GM12891 (cell line): ENCODE data around the gene ELP1.
"Not testable (repeated sequence)": the region's sequence is repeated elsewhere in the genome, so short reads cannot be mapped to it uniquely, and the experiment has no call there.

ENCODE experiments used
- DNase-seq: peaks from one replicate; pipeline ENCODE4 v3.0.0; 2011; ENCODE audit warnings: low spot score; ENCODE audit not compliant: insufficient read length
- FAIRE-seq: peaks from 2 replicates; lab custom pipeline; 2011; peaks lifted over from hg19 to GRCh38; lab: Jason Lieb, UNC
- PAX5 ChIP-seq: IDR thresholded peaks from 2 replicates; pipeline ENCODE4 v1.6.1; 2011; ENCODE audit warnings: low read length, moderate library complexity, mild to moderate bottlenecking; ENCODE audit not compliant: insufficient read depth, severe bottlenecking
- POLR2A ChIP-seq: IDR thresholded peaks from 2 replicates; pipeline ENCODE4 v1.6.1; 2011; ENCODE audit warnings: low read depth, low read length, control low read depth
- POLR2AphosphoS5 ChIP-seq: IDR thresholded peaks from 2 replicates; pipeline ENCODE4 v1.6.1; 2011; ENCODE audit warnings: low read depth, low read length, control low read depth
- POU2F2 ChIP-seq: IDR thresholded peaks from 2 replicates; pipeline ENCODE4 v1.6.1; 2011; ENCODE audit warnings: low read depth, mild to moderate bottlenecking, control low read depth, low read length, moderate library complexity
- SPI1 ChIP-seq: IDR thresholded peaks from 2 replicates; pipeline ENCODE4 v1.6.1; 2011; ENCODE audit warnings: low read depth, low read length, control low read depth
- TAF1 ChIP-seq: IDR thresholded peaks from 2 replicates; pipeline ENCODE4 v1.6.1; 2011; ENCODE audit warnings: low read depth, low read length, control low read depth

Gene ELP1

DNA sequence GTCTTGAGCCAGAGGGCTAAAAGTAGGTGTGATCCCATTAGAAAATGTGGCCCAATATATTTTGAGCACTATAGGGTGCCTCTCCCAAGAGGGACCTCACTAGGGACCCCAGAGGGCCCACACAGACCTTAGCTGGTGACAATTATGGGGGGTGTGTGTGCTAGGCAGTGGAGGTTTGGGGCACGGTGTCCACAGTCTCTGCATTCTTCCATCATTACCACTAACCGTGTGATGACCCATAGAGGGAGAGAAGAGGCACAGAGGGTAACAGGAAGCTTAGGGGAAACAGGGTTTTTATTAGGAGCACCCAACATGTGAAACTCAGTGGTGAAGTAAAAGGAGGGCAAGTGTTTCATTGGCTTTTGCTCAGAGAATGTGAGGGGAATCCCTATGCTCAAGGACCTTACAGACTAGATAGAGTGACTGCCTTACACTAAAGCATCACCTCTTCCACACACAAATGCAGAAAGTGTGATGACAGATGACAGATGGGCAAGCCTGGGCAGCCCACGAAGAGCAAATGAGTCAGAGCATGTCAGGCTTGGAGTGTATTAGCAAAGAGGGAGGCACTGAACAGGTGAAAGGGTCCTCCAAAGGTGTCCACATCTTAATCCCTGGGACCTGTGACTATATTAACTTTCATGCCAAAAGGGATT, 74.3 kb downstream of the ELP1 start:
- peak; percentile 75 for FAIRE-seq
- TF ChIP-seq POLR2AphosphoS5 = no peak
- TF ChIP-seq SPI1 = no peak
- TF ChIP-seq POU2F2 = no peak
- no peak for TF ChIP-seq TAF1
- no peak for TF ChIP-seq PAX5
- TF ChIP-seq POLR2A = no peak
- no peak for DNase-seq

DNA sequence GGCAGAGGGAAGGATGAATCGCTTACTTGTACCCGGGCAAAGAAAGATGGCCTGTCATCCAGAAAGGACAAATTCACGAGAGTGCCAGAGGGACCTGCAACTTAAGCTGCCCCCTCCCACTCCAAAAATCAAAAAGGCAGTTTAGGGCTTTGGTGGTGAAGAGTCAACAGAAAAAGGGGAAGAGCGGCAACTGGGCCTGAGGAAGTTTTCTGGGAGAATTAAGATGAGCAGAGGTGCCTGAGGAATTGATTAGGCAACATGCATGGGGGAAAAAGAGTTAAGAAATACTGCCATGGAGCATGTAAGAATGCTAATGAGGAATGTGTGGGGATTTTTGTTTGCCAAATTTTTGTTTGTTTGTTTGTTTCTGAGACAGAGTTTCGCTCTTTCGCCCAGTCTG, 76.4 kb downstream of the ELP1 start:
- DNase-seq (no peak), FAIRE-seq (no peak)
- no peak for TF ChIP-seq PAX5
- TF ChIP-seq SPI1 = no peak
- no peak for TF ChIP-seq TAF1
- no peak for TF ChIP-seq POLR2AphosphoS5
- no peak for TF ChIP-seq POU2F2
- no peak for TF ChIP-seq POLR2A

DNA sequence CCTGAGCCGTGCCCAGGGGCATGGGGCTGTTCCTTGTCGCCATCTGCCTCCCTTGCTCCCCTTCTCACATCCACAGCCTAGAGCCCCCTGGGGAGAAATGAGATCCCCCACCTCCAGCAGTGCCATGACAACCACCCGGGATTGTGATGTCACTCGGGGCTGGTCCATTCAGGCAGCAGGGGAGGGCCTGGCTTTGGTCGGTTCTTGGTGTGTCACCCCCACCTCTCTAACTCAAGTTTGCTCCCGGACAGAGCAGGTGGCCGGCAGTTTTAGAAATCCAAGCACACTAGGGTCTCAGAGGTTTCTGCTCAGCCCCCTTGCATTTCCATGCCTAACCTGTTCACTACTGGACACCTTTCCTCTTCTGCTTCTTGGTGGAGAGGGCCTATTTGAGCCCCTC, 78.0 kb downstream of the ELP1 start, which contains the start of gene ACTL7B:
ACTL7B (minus strand) TSS at position 99 of the 400 bp plus-strand sequence; CDS start at position 43, 56 bp downstream.
- DNase-seq (no peak), FAIRE-seq (no peak)
- TF ChIP-seq POLR2A (no peak), PAX5 (no peak), TAF1 (no peak), SPI1 (no peak), POLR2AphosphoS5 (no peak), POU2F2 (no peak)

DNA sequence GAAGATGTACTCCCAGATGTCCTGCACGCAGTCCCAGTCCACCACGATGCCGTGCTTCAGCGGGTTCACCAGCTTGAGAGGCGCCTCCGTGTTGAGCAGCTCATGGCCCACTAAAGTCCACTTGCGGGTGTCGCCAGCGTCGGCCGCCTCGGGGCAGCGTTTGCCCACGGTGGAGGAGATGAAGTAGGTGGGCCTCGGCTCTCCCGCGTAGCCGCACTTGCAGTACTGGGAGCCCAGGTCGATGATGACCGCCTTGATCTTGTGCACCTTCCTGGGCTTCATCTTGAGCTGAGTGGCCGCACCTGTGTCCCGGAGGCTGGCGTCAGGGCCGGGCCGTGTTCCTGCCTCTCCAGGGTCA, 78.4 kb downstream of the ELP1 start:
- no peak for TF ChIP-seq SPI1
- no peak for TF ChIP-seq POLR2A
- FAIRE-seq (no peak), DNase-seq (no peak)

DNA sequence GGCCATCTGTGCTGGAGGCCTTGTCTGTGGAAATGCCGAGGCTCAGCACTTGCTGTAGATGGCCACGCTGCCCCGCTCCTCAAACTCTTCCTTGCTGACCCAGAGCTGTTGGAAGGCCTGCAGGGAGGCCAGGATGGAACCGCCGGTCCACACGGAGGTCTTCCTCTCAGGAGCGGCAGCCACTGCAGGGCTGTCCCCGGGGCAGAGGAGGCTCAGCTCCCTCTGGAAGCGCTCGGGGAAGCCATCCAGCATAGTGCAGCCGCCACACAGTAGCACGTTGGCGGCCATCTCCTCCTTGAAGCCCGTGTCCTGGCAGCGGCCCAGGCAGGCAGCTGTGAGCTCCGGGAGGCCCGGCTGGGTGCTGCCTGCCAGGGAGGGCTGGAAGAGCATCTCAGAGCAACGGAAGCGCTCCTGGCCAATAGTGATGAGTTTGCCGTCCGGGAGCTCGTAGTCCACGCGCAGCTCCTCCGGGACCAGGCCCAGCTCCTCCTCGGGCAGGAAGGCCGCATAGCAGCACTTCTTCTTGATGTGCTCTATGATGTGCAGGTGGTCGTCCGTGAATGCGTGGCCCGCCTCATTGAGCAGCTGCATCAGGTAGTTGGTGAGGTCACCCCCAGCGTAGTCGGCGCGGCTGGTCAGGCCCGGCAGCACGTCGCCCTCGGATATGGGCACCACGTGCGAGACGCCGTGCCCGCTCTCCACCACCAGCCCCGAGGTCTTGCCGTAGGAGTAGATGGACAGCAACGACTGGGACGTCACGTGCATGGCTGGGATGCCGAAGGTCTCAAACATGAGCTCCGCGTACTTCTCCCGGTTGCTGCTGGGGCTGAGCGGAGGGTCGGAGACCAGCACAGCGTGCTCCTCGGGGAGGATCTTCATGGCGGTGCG, 79.0 kb downstream of the ELP1 start:
- TF ChIP-seq POLR2AphosphoS5 = no peak
- no peak for TF ChIP-seq PAX5
- TF ChIP-seq SPI1 = no peak
- TF ChIP-seq TAF1 = no peak
- FAIRE-seq = no peak
- DNase-seq = no peak

DNA sequence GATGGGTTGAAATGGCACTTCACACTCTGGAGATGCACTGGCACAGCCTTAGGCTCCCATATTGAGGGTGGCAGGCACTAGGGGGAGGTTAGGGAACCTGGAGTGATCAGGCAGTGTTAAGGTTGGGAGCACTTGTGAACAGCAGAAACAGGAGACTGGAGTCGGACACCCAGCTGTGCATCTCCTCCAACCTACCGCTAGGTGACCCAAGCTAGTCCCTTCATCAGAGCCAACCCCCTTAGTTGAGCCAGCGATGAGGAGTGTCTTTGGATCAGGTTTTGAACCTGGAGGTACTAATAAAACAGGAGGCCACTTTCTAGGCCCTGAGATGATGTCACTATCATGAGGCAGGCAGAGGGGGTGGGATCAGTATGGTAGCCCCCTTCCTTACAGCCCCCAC, 79.8 kb downstream of the ELP1 start:
- FAIRE-seq = no peak
- TF ChIP-seq TAF1 (no peak), SPI1 (no peak), PAX5 (no peak), POU2F2 (no peak), POLR2AphosphoS5 (no peak), POLR2A (no peak)
- no peak for DNase-seq

DNA sequence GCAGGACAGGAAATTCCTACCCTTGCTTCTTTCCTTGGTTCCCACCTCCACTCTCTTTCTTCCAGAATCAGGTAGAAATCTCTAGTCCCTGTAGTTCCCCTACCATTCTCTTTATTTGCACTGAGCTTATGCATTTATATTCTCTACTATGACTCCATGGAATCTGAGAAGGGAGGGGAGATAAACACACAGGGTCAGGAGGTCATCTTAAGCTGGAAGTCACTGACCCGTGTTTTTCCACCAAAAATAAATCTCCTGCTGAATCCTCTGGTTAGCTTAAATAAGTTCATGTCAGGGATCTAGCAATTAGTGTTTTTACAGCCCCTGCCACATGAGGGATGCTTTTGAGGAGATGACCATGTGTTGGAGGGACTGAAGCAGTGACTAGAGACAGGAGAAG, 81.8 kb downstream of the ELP1 start:
- no peak for TF ChIP-seq POU2F2
- TF ChIP-seq SPI1 = no peak
- no peak for TF ChIP-seq TAF1
- TF ChIP-seq POLR2A = no peak
- no peak for TF ChIP-seq PAX5
- TF ChIP-seq POLR2AphosphoS5 = no peak
- DNase-seq (no peak), FAIRE-seq (no peak)

DNA sequence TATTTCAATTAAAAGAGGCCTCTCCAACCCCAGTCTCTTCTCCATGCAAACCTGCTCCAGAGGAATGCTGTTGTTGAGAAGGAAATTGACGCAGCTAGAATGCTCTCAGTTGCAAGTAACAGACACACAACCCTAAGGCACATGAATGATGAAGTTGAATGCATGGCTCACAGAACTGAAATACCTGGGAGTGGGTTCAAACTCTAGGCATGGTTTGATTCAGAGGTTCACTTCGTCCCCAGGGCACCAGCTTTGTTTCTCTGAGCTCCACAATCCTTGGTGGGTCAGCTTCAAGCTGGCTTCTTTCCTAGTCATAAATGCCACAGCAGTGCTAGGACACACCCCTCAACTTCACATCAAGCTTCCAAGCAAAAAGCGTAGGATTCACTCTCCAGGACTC, 82.8 kb downstream of the ELP1 start:
- DNase-seq (no peak), FAIRE-seq (no peak)
- TF ChIP-seq PAX5 (no peak), POU2F2 (no peak)

DNA sequence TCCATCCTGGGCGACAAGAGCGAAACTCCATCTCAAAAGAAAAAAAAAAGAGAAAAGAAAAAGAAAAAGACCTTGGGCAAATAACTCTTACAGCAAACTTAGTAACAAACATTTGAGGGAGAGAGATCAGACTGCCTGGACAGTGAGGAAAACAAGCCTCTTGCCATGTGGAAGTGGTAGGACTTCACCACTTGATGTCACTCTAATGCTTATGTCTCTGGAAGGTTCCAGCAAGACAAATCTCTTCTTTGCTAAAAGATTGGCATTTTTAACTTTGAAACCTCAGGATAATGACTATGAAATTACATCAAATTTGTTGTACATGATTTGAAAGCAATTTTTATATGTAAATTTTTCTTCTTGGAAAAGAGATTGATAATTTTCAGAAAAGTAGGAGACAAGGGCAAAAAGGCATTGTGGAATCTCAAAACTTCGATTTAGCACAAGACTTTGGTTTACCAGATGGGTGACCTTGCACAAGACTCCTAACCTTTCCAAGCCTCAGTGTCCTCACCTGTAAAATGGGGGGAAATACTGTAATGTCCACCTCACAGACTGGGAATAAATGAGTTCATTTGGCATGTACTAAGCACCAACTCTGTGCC, 83.5 kb downstream of the ELP1 start:
- FAIRE-seq (no peak), DNase-seq (no peak)
- TF ChIP-seq TAF1 = no peak
- TF ChIP-seq PAX5 = no peak
- no peak for TF ChIP-seq SPI1
- no peak for TF ChIP-seq POLR2AphosphoS5
- no peak for TF ChIP-seq POU2F2

DNA sequence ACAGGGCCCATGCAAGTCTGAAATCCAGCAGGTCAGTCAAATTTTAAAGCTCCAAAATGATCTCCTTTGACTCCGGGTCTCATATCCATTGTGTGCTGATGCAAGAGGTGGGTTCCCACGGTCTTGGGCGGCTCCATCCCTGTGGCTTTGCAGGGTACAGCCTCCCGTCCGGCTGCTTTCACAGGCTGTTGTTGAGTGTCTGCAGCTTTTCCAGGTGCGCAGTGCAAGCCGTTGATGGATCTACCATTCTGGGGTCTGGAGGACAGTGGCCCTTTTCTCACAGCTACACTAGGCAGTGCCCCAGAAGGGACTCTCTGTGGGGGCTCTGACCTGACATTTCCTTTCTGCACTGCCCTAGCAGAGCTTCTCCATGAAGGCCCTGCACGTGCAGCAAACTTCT, 85.6 kb downstream of the ELP1 start:
- not testable (repeated sequence) for DNase-seq, FAIRE-seq
